ENCODE results near the gene CDKL4.

GRCh38 chr2:39158351-39158750 lies 85.4 kb downstream of the CDKL4 start:
- TF ChIP-seq SP1 (IDR thresholded peaks at IDR 0.05) (no peak), BHLHE40 (IDR thresholded peaks at IDR 0.05; ENCODE audit: borderline replicate concordance) (no peak), ZNF384 (IDR thresholded peaks at IDR 0.05) (no peak), L3MBTL2 (conservative IDR thresholded peaks at IDR 0.05) (no peak), TARDBP (IDR thresholded peaks at IDR 0.05) (no peak), NFRKB (IDR thresholded peaks at IDR 0.05) (no peak), FOXA1 (IDR thresholded peaks at IDR 0.05) (no peak), ARNT (IDR thresholded peaks at IDR 0.05) (no peak), FOXM1 (IDR thresholded peaks at IDR 0.05; ENCODE audit: borderline replicate concordance) (no peak)
